Measurements from ENCODE around the gene SMARCB1. TPM values are rescaled to one million over a fixed set of nuclear protein-coding genes. Genes with fewer than 3 reads are reported as not detected.

The SMARCB1 gene
- total RNA-seq, 4 donors from 2014 or later, result 28.8 to 55.6 (median 34.9) TPM

- TF ChIP-seq EP300 (IDR thresholded peaks at IDR 0.05), result no peak
- TF ChIP-seq POLR2AphosphoS5 (IDR thresholded peaks at IDR 0.05), result no peak
- TF ChIP-seq POLR2A (IDR thresholded peaks at IDR 0.05; ENCODE audit: low read depth), result no peak
- TF ChIP-seq CTCF (IDR thresholded peaks at IDR 0.05), result no peak
- no peak for DNase-seq (ENCODE audit: extremely low spot score)
- 87% methylated on average over 4 of the region's 4 CpGs for WGBS
- Histone ChIP-seq H3K36me3 (peaks cover 4 to 89% (median 50%) of the 10 kb centered on the region in 4 donors), H3K9me3 (no peaks in the 10 kb centered on the region), H3K27ac (replicated peaks in 1 of 4) (no peak overlapping the region), H3K27me3 (no peaks in the 10 kb centered on the region), H3K4me1 (no peaks in the 10 kb centered on the region), H3K4me3 (no peak overlapping the region)
- intact Hi-C loops (cut with DNase I), result no loop called here
These were observed 88.1 kb downstream of the SMARCB1 start for GRCh38 chr22:23874871-23875270.

DNA sequence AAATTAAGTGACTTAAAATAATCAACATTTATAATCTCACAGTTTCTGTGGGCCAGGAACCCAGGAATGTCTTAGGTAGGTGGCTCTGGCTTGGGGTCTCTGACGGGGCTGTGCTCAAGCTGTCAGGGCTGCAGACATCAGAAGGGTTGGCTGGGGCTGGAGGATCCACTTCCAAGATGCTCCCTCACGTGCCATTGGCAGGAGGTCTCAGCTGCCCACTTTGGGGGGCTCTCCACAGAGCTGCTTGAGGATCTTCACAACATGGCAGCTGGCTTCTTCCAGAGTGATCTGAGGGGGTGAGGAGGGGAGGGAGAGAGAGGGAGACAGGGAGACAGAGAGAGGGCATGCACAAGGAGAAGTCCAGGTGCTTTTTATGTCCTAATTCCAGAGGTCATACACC, 89.0 kb downstream of the SMARCB1 start:
- 90% methylated on average over 2 of the region's 2 CpGs for WGBS
- H3K4me3 ChIP-seq, result no peak overlapping the region
- H3K27ac ChIP-seq (replicated peaks in 1 of 4), result no peak overlapping the region
- no peak for TF ChIP-seq EP300 (IDR thresholded peaks at IDR 0.05)
- no peak for TF ChIP-seq CTCF (IDR thresholded peaks at IDR 0.05)
- TF ChIP-seq POLR2AphosphoS5 (IDR thresholded peaks at IDR 0.05), result no peak
- TF ChIP-seq POLR2A (IDR thresholded peaks at IDR 0.05; ENCODE audit: low read depth), result no peak
- no peaks in the 10 kb centered on the region for H3K9me3 ChIP-seq
- intact Hi-C loops (cut with DNase I), result no loop called here
- DNase-seq (ENCODE audit: extremely low spot score), result no peak
- H3K27me3 ChIP-seq, result no peaks in the 10 kb centered on the region
- H3K36me3 ChIP-seq, result peaks cover 4 to 81% (median 48%) of the 10 kb centered on the region in 4 donors
- H3K4me1 ChIP-seq, result no peaks in the 10 kb centered on the region

GRCh38 chr22:23877566-23877965, 90.8 kb downstream of the SMARCB1 start:
- Histone ChIP-seq H3K4me3 (no peak overlapping the region), H3K4me1 (no peaks in the 10 kb centered on the region), H3K9me3 (no peaks in the 10 kb centered on the region), H3K27me3 (no peaks in the 10 kb centered on the region), H3K36me3 (peaks cover 4 to 77% (median 55%) of the 10 kb centered on the region in 4 donors), H3K27ac (replicated peaks in 1 of 4) (no peak overlapping the region)
- intact Hi-C loops (cut with DNase I), result no loop called here
- TF ChIP-seq CTCF (IDR thresholded peaks at IDR 0.05), result no peak
- no peak for DNase-seq (ENCODE audit: extremely low spot score)
- 95% methylated on average over 8 of the region's 8 CpGs for WGBS

GRCh38 chr22:23878219-23878618, 91.5 kb downstream of the SMARCB1 start:
- no peaks in the 10 kb centered on the region for H3K4me1 ChIP-seq
- no peaks in the 10 kb centered on the region for H3K9me3 ChIP-seq
- no peak overlapping the region for H3K4me3 ChIP-seq
- intact Hi-C loops (cut with DNase I), result no loop called here
- H3K36me3 ChIP-seq, result peaks cover 4 to 77% (median 61%) of the 10 kb centered on the region in 4 donors
- 90% methylated on average over 7 of the region's 7 CpGs for WGBS
- TF ChIP-seq EP300 (IDR thresholded peaks at IDR 0.05), result no peak
- H3K27ac ChIP-seq (replicated peaks in 1 of 4), result no peak overlapping the region
- DNase-seq (ENCODE audit: extremely low spot score), result no peak
- no peaks in the 10 kb centered on the region for H3K27me3 ChIP-seq

GRCh38 chr22:23882370-23882769, 95.6 kb downstream of the SMARCB1 start:
- DNase-seq (ENCODE audit: extremely low spot score), result no peak
- WGBS, result 89% methylated on average over 14 of the region's 20 CpGs
- Histone ChIP-seq H3K36me3 (peaks cover 0 to 54% (median 45%) of the 10 kb centered on the region in 4 donors), H3K27ac (replicated peaks in 1 of 4) (no peak overlapping the region), H3K4me1 (no peaks in the 10 kb centered on the region), H3K27me3 (no peaks in the 10 kb centered on the region), H3K9me3 (no peaks in the 10 kb centered on the region), H3K4me3 (no peak overlapping the region)
- TF ChIP-seq EP300 (IDR thresholded peaks at IDR 0.05) (no peak), POLR2A (IDR thresholded peaks at IDR 0.05; ENCODE audit: low read depth) (no peak), CTCF (IDR thresholded peaks at IDR 0.05) (no peak), POLR2AphosphoS5 (IDR thresholded peaks at IDR 0.05) (no peak)
- intact Hi-C loops (cut with DNase I), result no loop called here
